Adipose tissue (tissue), 3 donors: ENCODE results near the gene EDEM3. TPM values are rescaled to one million over a fixed set of nuclear protein-coding genes. Genes with fewer than 3 reads are reported as not detected.

ENCODE experiments used
- H3K27ac ChIP-seq: one replicate; pipeline ENCODE4 v1.5.1; 2013; ENCODE audit warnings: low read depth, low read length
- WGBS, 3 donors: extraction: QIAGEN DNeasy Blood & Tissue Kit; methylation state at CpG; one replicate each; pipeline ENCODE4 v1.1.7; 2013; 5-methylcytosine and 5-hydroxymethylcytosine counted together
- polyA plus RNA-seq, 3 donors: library from polyadenylated mRNA; stranded (reverse); fragments of 200-250 nt; gene quantifications; one replicate each; pipeline ENCODE4 v1.2.3, GENCODE V29; 2013
- donor health status: healthy with polysubstance abuse.
- donor health status: Bipolar disorder and iron deficiency.
- donor health status: healthy.

The EDEM3 gene
- polyA plus RNA-seq, 3 donors = 10.3 to 15.8 (median 11.8) TPM

GRCh38 chr1:184747089-184747955 is 7.3 kb downstream of the EDEM3 start:
- WGBS, 3 donors = 66 to 73% (median 68%) methylated on average over 3 of the region's 3 CpGs

DNA sequence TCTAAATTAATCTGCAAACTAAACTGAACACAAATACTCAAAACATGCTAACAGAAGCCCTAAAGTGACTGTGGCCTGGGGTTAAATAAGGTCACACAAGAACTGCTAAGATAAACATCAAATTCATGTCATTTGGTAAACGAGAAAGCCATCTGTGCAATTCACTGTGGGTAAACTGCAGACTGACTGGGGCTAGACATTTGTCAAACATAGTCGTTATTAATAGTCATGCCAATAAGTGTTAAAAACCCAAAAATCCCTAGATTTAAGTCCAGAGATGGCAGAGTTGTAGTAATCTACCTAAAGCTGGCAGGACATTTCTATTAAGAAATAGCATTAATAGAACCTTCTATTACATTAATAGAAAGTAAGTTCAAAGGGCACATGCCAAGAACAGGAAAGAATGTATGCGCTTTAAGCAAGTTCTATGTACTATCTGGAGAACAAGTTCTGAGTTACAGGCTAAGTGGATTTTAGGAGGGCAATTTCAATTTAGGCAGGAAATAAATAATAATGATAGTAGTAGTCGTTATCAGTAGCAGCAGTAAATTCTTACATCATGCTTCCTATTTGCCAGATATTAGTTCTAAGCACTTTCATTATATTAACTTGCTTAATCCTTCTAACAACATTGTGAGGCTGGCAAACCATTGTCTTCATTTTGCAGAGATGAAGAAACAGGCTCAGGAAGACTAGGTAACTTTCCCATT is 8.6 kb downstream of the EDEM3 start:
- H3K27ac ChIP-seq = no peak overlapping the region
- 24 to 32% (median 29%) methylated on average over 4 of the region's 4 CpGs for WGBS, 3 donors

More at GRCh38 chr1:184747089-184747955, 7.3 kb downstream of the EDEM3 start:
- H3K27ac ChIP-seq = no peak overlapping the region

- 89 to 96% (median 90%) methylated on average over 2 of the region's 2 CpGs for WGBS, 3 donors
- no peak overlapping the region for H3K27ac ChIP-seq
Measured at GRCh38 chr1:184745110-184745509, 9.5 kb downstream of the EDEM3 start.

DNA sequence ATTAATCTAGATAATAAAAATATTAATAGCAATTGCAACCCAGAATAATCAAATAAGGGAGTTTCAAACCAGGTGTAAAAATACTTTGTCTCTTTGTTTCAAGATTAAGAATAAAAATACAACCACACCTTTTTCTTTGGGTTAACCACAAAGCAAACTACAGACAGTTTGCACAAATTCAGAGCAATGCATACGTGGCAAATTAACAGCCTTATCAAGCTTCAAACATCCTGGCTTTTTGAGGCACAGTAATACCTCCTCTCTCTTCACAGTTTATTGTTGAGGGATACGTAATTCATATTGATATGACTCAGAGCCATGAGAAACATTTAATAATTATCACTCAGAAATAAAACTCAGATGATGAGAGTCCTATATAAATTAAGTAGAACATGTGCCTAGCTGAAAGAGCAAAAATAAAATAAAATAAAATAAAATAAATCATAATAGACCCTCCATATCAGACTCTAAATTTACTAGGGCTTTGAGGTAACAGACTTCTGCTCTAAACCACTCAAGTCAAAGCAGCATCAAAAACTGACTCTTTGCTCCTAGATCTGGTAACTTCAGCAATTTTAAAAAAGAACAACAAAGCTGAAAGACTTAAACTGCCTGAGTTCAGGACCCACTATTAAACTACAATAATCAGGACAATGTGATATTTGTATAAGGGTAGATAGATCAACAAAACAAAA is 11.4 kb downstream of the EDEM3 start:
- WGBS, 3 donors = 44 to 83% (median 79%) methylated on average over 2 of the region's 2 CpGs
- no peak overlapping the region for H3K27ac ChIP-seq

- 37 to 79% (median 71%) methylated on average over 4 of the region's 4 CpGs for WGBS, 3 donors
- no peak overlapping the region for H3K27ac ChIP-seq
Measured at GRCh38 chr1:184740344-184740743, 14.3 kb downstream of the EDEM3 start.

DNA sequence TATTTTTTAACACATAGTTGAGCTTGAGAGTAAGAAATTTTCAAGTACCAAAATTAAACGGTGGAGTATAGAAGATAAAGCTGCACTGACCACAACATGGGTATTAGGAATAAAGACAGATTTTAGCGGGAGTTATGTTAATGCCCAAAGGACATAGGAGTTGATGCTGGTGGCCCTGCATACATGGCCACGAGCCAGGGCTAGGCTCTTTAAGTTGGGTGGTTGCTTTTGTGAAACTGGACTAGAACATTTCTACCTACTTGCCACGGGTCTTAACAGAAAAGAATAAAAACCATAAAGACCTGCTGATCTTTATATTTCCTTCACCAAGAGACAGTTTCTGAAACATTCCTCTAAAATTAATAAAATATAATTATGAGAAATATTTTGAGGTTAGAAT is 14.9 kb downstream of the EDEM3 start:
- H3K27ac ChIP-seq = no peak overlapping the region
- WGBS, 3 donors = 83 to 91% (median 90%) methylated on average over 4 of the region's 4 CpGs

DNA sequence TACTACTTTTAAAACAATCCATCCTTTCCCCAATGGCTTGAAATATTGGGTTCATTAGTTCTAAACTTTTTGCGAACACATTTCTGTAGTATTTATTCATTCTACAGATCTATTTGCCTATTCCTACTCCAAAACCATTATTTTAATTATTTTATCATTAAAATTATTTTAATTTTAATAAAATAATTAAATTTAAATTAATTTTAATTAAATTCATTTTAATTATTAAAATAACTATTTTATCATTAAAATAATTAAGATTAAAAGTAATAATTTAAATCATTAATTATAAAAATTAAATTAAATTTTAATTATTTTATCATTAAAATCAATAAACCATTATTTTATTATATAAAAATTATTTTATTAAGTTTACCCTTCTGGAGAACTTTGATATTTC is 15.6 kb downstream of the EDEM3 start:
- 96 to 98% (median 98%) methylated on average over 1 of the region's 1 CpG for WGBS, 3 donors
- H3K27ac ChIP-seq = no peak overlapping the region

DNA sequence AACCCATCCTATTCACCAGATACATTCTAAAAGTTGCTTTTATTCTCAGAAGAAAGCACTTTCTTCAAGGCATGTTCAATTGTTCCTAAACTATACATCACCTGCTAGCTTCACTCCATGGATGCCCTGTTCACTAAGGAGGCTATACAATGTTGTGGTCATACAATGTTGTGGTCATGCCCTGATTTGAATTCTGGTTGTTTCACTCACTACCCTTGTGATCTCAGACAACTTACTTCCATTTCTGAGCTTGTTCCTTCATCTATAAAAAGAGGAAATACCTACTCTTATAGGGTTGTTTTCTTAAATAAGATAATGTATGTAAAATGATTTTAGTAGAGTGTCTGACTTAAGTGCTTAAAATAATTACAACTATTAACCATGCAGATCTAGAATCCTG is 19.7 kb downstream of the EDEM3 start:
- H3K27ac ChIP-seq = no peak overlapping the region

GRCh38 chr1:184724843-184725242 is 29.8 kb downstream of the EDEM3 start:
- H3K27ac ChIP-seq = no peak overlapping the region
- WGBS, 3 donors = 91 to 99% (median 95%) methylated on average over 3 of the region's 3 CpGs

DNA sequence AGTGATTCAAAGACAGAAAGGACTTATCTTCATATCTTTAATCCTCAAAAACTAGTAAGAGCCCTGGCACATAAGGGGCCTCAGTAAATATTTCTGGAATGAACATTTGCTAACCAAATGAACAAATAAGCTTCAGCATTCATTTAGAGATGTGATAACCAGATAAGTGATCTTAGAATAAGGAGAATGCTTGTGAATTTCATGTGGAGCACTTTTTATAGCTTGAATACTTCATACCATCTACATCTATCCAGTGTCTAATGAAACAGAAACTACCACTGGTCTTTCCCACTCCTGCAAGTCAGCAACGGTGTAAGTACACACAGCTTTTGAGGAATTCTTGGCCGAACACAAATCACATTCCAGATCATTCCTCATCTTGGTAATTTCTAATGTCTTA is 38.5 kb downstream of the EDEM3 start:
- 62 to 69% (median 68%) methylated on average over 2 of the region's 2 CpGs for WGBS, 3 donors
- no peak overlapping the region for H3K27ac ChIP-seq

DNA sequence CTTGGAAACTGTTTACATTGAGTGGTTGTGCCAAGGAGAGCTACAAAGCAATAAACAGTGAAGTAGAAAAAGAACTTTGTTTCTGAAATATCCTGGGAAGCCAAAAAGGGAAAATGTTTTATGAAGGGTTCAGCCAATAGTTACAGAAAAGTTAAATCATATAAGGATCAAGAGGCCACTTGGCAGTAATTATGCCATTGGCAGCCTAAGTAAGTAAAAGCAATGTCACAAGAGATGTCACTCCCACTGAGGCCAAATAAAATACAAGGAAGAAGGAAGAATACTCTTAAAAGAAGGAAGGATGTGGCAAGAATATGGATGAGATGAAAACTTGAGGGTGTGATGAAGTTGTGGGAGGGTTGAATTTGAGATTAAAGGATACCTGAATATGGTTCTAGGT is 45.2 kb downstream of the EDEM3 start:
- H3K27ac ChIP-seq = no peak overlapping the region

DNA sequence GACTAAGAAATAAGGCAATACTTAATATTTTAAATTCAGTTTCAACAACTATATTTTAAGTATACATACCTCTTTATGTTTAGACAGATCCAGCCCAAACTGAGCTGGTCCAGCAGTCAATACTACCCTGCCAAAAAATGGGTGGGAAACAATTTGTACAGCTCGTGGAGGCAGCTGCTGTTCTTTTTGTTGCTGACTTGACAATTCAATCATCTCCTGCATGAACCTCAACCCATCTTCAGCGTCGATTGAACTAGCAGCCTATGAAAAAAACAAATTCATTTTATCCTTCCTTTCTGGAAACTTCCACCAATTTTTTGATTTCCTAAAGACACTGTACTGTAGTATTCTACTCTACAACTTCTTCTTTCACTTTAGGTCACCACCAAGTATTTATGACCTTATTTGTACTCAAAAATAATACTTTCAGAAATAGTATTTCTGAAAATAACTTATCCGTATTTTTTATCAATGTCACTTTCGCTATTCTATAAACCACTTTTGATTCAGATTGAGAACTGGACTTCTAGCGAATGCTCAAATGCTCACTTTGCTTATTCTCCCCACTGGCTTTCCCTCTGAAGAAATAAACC is 46.5 kb downstream of the EDEM3 start:
- WGBS, 3 donors = 75 to 88% (median 82%) methylated on average over 6 of the region's 6 CpGs
- no peak overlapping the region for H3K27ac ChIP-seq

DNA sequence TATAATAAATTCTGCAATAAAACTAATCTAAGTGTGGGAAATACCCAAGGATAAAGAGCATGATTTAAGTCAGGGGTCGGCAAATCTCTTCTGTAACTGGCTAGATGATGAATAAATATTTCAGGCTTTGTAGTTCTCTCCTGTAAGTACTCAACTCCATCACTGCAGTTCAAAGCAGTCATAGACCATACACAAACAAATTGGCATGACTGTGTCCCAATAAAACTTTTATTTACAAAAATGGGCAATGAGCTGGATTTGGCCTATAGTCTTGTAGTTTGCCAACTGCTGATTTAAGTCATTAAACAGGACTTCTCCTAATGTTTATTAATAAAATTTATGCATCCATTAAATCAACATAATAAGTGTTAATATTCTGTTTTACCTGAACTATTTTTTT is 49.4 kb downstream of the EDEM3 start:
- H3K27ac ChIP-seq = no peak overlapping the region
- WGBS, 3 donors = 92 to 97% (median 97%) methylated on average over 1 of the region's 1 CpG

- no peak overlapping the region for H3K27ac ChIP-seq
- WGBS, 3 donors = 56 to 74% (median 69%) methylated on average over 1 of the region's 1 CpG
Measured at GRCh38 chr1:184701816-184702215, 52.8 kb downstream of the EDEM3 start.

GRCh38 chr1:184698969-184699368 is 55.7 kb downstream of the EDEM3 start:
- 96 to 100% (median 97%) methylated on average over 1 of the region's 1 CpG for WGBS, 3 donors
- no peak overlapping the region for H3K27ac ChIP-seq

DNA sequence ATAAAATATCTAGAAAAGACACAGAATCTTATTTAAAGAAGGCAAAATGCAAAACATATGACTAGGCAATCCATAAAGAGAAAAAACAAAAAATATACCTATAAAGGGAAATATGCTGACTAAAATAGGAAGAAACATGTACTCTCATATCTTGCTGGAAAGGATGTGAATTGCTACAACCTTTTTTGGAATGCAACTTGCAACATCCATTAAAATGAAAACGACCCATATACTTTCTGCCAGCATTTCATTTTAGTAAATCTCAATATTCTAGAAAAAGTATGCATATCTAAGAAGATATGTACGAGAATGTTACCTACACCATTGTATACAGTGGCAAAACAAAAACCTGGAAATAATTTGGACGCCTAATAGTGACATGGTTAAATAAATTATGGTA is 56.6 kb downstream of the EDEM3 start:
- WGBS, 3 donors = 61 to 64% (median 62%) methylated on average over 3 of the region's 3 CpGs

GRCh38 chr1:184696403-184696802 is 58.3 kb downstream of the EDEM3 start:
- WGBS, 3 donors = 64 to 90% (median 79%) methylated on average over 3 of the region's 3 CpGs

More for the DNA sequence above, 56.6 kb downstream of the EDEM3 start:
- H3K27ac ChIP-seq = no peak overlapping the region

DNA sequence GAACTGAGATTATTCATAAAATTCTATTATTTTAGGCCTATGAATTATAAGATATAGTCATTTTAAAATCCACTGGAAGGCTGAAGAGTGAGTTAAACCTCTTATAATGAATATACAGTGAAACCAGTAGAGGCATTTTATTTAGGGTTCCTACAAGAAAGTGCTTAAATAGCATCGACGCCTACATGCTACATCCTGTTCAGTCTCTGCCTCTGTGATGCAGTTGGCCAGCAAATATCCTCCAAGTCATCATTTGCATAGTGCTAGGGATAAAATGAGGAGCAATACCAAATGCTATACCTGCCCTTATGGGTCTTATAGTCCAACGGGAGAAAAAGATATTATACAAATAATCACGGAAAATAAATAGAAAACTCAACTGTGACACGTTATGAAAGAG is 59.6 kb downstream of the EDEM3 start:
- 68 to 86% (median 83%) methylated on average over 5 of the region's 5 CpGs for WGBS, 3 donors

More at GRCh38 chr1:184696403-184696802, 58.3 kb downstream of the EDEM3 start:
- no peak overlapping the region for H3K27ac ChIP-seq

GRCh38 chr1:184693011-184693410 is 61.6 kb downstream of the EDEM3 start:
- 95 to 96% (median 96%) methylated on average over 2 of the region's 2 CpGs for WGBS, 3 donors

More for the DNA sequence above, 59.6 kb downstream of the EDEM3 start:
- H3K27ac ChIP-seq = no peak overlapping the region

More at GRCh38 chr1:184693011-184693410, 61.6 kb downstream of the EDEM3 start:
- H3K27ac ChIP-seq = no peak overlapping the region
